ENCODE measurements around the gene GEMIN8.

Gene GEMIN8

DNA sequence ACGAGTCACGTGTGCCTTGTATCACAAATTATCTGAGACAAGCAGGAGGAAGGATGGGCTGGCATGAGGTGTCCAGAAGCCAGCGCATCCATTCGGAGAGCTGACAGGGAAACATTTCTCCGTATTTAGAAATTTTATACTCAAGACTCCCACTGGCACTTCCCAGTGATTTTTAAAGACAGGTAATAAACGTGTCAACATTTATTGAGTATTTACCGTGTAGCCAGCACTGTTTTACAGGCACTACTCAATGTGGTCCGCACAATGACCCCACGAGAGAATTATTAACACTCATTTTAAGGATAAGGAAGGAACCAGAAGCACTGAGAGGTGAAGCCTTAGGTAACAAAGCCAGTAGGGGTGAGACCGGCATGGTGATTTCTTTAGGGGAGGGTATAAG lies 23.2 kb downstream of the GEMIN8 start:
- H3K4me3 ChIP-seq (ENCODE audit: low read depth, low read length) = no peak overlapping the region
- TF ChIP-seq CTCF (IDR thresholded peaks at IDR 0.05; ENCODE audit: borderline replicate concordance, insufficient read depth, low read depth, low read length) = no peak

DNA sequence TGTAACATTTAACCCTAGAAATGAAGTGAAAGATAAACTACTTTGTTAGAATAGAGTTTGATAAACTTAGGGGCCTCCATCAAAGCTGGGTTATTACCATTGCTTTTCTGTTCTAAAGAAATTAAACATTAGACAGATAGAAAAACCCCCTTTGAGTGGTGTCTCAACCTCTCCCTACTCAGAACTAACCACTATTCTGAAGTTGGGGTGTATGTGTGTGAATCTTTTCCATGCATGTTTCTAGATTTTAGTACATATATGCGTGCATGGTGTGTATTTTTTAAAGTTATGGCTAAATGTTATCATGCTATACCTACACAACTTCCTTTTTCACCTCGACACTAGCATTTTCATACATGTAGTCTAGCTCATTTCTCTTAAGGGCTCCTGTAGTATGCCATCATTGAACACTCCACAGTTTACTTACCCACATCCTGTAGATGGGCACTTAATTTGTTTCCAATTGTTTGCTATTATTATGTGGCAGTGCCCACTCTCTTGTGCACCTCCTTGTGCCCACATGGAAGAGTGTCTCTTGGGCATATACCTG lies 25.7 kb downstream of the GEMIN8 start:
- no peak overlapping the region for H3K4me3 ChIP-seq (ENCODE audit: low read depth, low read length)
- no peak for TF ChIP-seq CTCF (IDR thresholded peaks at IDR 0.05; ENCODE audit: borderline replicate concordance, insufficient read depth, low read depth, low read length)

- H3K4me3 ChIP-seq (ENCODE audit: low read depth, low read length) = no peak overlapping the region
- TF ChIP-seq CTCF (IDR thresholded peaks at IDR 0.05; ENCODE audit: borderline replicate concordance, insufficient read depth, low read depth, low read length) = no peak
Observed at GRCh38 chrX:14003028-14003427, 26.7 kb downstream of the GEMIN8 start.

GRCh38 chrX:13996650-13997049 lies 33.0 kb downstream of the GEMIN8 start:
- H3K4me3 ChIP-seq (ENCODE audit: low read depth, low read length) = no peak overlapping the region
- no peak for TF ChIP-seq CTCF (IDR thresholded peaks at IDR 0.05; ENCODE audit: borderline replicate concordance, insufficient read depth, low read depth, low read length)

DNA sequence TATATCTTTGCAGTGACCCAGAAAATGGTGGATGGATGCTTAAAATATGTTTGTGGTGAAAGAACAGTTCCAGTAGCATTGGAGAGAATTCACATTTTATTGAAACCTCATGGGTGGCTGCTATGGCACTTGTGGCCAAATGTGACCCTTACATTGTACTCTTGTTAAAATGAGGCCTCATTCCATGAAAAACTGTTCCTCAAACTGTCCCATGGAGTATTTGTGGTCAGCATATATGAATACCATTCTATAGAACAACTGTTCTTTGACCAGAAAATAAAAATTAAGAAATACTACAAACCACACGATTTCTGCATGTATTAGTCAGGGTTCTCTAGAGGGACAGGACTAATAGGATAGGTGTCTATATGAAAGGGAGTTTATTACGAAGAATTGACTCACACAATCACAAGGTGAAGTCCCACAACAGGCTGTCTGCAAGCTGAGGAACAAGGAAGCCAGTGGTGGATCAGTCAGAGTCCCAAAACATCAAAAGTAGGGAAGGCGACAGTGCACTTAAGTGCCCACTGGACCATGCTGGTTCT lies 35.1 kb downstream of the GEMIN8 start:
- no peak overlapping the region for H3K4me3 ChIP-seq (ENCODE audit: low read depth, low read length)
- TF ChIP-seq CTCF (IDR thresholded peaks at IDR 0.05; ENCODE audit: borderline replicate concordance, insufficient read depth, low read depth, low read length) = no peak

GRCh38 chrX:13994104-13994503 lies 35.6 kb downstream of the GEMIN8 start:
- no peak overlapping the region for H3K4me3 ChIP-seq (ENCODE audit: low read depth, low read length)
- TF ChIP-seq CTCF (IDR thresholded peaks at IDR 0.05; ENCODE audit: borderline replicate concordance, insufficient read depth, low read depth, low read length) = no peak

DNA sequence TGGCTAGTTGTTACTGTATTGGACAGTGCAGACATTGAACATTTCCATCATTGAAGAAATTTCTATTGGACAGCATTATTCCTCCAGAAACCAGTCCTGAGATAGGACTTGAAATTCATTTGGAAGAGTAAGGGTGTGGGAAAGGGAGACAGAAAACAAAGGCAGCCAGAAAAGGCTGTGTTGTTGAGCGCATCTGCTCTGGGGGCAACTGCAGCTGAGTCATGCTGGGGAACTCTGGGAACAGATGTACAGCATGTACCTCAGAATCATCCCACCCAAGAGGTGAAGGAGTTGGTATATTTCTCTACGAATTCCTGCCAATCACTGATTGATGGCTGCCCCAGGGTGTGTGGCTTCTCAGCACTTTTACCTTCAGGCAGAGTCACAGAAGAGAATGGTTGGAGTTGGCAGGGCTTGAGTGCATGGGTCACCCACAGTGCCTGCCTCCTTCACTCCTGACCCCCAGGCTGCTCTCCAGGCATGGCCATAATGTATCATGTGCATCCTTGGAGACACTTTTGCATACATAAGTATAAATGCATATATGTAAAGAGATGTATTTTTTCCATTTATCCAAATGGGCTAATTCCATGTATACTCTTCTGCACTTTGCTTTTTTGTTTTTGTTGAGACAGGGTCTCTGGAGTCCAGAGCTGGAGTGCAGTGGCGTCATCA lies 39.4 kb downstream of the GEMIN8 start:
- H3K4me3 ChIP-seq (ENCODE audit: low read depth, low read length) = no peak overlapping the region
- no peak for TF ChIP-seq CTCF (IDR thresholded peaks at IDR 0.05; ENCODE audit: borderline replicate concordance, insufficient read depth, low read depth, low read length)

Data from GM12875 (cell line).